T-helper 9 cell (primary cell): ENCODE measurements around the gene MIGA2.
A peak's percentile ranks its signal among the peaks of the same experiment; 100 is the strongest.
"Not testable (repeated sequence)": the region's sequence is repeated elsewhere in the genome, so short reads cannot be mapped to it uniquely, and the experiment has no call there.

ENCODE experiments used
- DNase-seq: peaks from one replicate; pipeline ENCODE4 v3.0.0-alpha.2; 2020

Gene MIGA2

DNA sequence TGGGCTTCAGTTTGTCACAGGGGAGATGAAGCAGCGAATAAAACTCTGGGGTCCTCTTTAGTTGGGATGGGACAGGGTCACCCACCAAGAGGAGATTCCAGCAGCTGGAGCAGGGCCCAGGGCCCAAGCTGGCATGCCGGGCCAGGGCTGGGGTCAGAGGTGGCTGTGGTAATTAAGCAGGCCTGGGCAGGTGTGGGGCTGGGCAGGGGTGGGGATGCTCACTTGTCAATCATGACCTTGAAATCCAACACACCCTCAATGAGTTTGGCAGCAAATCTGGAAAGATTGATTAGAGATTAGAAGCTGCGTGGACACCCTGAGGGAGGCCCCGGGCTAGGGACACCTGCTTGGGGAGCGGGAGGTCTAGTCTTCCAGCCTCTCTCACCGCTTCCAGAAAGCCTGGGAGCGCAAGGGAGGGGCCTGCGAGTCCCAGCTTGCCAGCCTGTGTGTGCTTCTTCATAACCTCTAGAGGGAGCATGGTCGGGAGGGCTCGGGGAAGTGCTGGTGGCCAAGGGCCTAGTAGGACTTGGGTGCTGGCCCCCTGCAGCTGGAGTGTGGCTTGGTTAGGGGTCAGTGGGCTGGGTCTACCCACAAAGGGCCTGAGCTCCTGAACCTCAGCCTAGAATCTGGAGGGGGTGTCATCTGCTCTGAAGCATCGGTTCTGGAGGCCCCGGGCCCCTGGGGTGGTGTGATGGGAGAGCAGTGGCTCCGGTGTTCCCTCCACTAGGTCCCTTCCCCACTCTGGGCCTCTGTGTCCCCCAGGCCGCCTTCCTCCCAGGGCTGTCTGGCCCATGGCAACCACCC is 66.6 kb downstream of the MIGA2 start:
- no peak for DNase-seq

DNA sequence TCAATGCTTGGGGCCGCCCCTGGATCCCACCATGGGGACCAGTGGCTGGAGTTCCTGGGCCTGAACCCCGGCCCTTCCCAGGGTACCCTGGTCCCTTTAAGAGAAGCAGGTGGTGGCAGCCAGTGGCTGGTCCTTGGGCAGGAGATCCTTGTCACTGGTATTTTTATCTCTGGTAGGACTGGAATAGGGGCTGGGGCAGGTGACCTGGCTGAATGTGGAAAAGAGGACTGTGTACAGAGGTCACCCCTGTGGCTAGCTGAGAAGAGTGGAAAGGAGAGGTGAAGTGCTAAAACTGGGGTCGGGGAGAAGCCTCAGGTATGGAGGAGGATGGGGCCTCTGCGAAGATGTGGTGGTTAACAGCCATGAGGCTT is 67.2 kb downstream of the MIGA2 start:
- no peak for DNase-seq

DNA sequence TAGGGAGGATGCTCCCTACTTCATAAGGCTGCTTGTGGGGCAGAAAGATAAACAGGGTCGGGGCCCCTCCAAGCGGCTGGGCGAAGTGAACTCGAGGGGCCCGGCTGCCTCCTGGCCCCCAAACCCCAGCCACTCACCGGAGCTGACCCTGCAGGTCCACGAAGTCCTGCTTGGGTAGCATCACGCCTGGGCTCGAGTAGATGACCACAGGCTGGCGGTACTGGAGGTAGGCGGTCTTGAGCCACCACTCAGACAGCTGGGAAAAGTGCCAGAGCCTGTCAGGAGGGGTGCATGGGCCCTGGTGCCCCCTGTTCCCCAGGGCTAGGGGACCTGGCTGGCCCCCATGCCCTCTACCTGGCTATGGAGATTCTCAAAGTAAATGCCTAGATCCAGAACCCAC is 67.6 kb downstream of the MIGA2 start:
- DNase-seq: no peak

DNA sequence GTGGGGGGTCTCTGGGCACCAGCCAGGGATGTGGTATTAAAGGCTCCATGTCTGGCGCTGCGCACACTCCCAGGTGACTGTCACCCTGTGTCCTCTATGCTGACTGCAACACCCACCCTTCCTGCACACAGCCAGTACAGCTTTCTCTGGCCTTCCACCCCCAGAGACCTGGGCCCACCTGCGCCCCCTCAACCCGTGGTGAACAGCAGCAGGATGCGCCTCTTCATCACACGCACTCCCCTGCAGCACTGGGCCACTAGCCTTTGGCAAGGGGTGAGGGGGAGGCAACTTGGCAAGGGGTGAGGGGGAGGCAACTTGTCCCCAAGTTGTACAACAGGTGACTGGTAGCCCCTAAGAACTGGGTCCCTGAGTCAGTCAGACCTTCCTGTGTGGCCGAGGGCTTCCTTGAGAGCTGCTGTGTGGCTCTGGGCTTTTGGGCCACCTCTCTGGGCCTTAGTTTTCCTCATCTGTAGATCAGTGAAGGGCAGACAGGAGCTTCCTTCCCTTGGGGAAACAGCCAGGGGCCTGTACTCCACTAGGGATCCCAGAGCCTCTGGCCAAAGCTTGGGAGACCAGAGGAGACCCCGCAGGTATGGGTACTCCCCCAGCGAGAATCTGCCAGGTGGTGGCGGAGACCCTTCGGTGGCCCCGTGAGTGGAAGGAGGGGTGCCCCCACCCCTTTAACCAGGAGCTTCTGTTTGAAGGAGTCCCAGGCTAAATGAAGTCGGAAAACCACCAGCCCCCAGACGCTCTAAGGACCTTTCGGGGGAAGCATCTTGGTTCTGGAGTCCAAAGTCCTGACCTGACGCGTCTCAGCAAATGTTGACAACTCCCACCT is 69.7 kb downstream of the MIGA2 start:
- DNase-seq: no peak

DNA sequence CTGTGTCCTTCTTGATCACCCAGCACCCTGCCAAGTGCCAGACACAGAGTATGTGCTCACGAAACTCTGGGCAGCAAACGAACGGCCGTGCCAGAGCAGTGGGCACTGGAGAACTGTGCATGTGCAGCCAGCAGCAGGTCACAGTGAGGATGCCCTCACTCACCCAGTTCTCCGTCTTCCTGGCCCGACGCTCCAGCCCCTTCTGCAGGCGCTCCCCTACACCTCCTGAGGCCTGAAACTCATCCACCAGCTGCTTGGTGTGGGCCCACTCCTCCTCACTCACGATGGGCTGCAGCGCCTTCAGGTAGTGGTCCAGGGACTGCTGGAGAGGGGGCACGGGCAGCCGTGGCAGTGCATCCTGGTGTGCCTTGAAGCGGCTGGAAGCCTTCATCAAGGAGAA is 71.2 kb downstream of the MIGA2 start:
- DNase-seq: no peak

DNA sequence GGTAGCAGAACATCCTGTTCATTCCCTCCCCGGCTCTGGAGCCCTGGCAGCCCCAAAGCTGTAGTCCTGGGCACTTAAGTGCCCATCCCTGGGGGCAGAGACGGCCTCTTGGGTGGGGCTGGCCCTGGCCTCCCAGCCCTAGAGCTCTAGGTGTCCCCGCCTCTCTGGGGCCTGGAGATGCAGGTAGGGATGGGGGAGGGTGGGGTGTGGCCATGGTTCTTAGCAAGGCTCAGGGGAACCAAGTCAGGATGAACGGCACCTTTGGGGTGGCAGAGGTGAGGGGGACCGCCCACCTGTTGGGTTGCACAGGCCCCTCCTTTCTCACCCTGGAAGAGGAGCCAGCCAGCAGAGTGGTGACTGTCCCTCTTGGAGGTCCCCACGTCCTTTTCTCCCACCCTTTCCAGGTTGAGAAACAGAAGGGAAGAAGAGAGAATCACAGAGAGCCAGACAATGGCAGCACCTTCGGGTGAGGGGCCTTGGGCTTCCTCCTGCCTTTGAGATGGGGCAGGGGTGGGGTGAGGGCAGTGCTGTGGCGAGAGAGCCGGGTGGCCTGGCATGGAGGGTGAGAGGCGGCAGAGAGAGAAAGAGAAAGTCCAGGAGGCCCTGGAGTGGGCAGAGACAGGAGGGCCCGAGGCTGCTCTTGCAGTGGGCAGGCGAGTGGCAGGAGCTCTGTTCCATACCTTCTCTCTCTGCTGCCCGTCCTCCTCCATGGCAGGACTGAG is 71.8 kb downstream of the MIGA2 start:
- DNase-seq: no peak

DNA sequence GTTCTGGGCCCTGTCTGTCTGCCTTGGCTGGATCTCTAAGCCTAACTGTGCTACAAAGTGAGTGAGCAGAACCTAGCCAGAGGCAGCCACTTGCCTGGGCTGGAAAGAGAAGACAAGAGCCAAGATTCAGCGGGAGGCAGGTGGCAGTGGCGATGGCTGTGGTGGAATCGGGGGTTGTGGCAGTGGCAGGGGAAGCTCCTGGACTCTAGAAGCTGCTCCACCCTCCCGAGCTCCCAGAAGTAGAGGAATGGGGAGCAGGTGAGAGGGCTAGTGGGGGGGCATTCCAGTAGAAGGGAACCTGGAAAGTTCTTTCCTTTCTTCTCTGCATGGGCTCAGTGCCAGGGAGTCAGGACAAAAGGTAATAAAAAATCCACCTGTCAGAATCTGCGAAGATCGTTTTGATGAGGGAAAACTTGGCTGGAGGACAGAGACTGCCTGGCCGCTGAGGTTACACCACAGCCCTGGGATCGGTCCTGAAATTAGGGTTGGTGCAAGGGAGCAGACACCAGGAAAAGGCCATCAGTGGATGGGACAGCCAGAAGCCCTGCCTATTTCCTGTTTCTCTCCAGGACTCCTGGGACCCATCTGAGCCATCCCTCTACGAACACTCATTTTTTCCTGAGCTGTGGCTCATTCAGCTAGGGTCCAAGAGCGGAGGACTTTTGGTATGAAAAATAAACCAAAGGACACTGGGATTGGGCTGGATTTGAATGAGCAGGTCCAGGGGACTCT is 72.5 kb downstream of the MIGA2 start:
- no peak for DNase-seq

DNA sequence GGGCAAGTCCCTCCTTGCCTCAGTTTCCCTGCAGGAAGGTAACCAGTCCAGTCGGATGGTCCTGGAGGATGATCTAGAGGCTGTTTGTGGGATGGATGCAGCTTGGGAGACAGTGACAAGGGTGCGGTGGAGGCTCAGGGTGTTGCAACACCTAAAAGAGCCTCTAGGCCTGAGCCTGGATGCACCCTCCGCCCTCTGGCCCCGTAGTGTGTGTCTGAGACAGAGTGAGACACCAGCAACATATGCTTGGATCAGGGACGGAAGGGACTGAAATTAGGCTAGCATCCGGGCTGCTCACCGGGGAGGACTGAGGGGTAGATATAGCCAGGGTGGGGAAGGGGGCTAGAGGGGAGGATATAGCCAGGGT is 73.1 kb downstream of the MIGA2 start:
- no peak for DNase-seq

DNA sequence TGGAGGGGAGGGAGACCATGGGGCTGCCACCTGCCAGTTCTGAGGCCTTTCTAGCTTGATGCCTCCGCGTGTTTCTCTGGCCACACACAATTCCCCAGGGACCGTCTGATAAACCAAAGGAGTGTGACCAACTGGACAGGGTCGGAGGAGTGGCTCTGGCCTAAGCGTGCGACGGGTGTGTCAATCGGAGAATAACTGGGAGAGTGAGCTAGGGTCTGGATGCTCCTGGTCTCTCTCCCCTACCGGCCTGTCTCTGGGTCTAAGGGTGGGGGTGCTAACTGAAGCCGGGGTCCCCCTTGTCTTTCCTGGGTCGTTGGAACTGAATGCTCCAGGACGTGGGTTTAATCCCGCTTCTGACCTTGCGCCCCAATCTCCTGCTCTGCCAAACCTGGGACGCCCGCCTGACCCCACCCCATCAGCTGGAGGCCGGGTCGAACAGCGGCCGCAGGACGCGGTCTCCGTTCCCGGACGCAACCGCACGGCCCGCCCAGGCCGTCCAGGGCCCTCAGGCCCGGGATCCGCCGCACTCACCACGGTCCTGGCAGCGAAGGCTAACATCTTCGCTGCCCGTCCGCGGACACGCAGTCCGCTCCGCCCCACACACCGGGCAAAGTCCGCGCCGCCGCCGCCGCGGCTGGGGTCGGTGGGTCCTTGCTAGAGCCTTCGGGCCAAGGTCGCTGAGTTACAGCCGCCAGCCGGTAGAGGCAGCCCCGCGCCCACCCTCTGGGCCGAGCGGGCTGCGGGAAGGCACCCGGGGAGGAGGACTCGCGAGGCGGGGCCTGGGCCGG is 73.7 kb downstream of the MIGA2 start:
- no peak for DNase-seq

DNA sequence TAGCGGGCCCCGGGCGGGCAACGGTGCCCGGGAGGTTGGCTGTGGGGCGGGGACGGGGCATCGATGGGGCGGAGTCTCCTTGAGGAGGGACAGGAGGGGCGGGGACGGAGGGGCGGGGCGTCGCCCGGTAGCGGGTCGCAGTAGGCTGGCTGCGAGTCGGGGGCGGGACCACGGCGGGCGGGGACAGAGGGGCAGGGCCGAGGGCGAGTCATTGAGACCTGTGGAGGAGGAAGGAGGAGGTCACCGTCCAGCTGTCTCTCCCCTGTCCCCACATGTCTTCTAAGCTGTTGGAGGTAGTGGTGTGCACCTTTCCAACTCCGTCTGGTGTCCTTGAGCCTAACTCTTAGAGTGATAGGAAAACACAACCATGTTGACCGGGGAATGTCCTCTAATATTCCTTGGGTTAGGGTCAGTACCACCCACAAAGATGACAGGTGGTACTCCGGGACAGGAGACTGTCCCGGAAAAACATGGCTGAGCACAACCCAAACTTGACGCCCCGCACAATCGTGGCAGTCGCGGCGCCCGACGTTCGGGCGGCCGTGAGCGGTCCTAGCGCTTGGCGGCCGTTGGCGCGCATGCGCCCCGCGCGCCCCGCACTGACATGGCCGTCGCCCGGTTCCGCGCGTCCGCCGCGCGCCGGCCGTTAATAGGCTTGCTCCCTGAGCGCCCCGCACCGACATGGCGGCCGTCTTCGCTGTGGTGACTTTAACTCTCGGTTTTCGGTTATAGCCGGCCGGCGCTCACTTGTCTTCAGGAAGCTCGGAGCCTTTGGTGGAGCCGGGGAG is 74.5 kb downstream of the MIGA2 start, which contains the start of the genes CRAT and PTPA:
Gene CRAT (minus strand): TSS at position 54 of the 788 bp plus-strand sequence. CDS start 284 bp downstream, outside the sequence.
Gene PTPA (plus strand): TSS at position 676 of the 788 bp plus-strand sequence. CDS start 186 bp downstream, outside the sequence.
- DNase-seq: peak; percentile 97

DNA sequence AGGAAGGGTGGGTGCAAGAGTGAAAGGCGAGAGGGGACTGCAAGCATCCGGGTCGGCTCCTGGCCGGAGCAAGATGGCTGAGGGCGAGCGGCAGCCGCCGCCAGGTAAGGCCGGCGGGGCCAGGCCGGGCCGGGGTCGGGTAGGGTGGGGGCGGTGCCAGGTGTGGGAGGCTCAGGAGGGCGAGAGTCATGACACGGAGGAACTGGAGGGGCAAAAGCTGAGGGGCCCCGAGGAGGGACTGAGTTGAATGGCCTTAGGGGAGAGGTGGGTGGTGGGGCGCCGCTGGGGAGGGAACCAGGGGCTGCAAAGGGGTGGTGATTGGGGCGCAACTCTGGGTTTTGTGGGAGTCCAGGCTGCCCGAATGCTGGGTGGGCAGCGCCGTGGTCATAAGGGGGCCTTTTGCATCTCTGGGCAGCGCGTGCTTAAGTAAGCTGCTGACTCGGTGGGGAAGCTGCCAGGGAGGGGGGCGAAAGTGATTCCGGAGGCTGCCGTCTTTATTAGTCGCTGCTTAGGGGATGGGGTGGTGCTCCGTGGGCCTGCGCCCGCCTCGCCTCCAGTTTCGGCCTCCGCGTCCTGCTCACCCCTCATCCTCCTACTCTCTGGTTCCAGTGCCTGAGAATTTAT is 75.2 kb downstream of the MIGA2 start:
- DNase-seq: no peak

DNA sequence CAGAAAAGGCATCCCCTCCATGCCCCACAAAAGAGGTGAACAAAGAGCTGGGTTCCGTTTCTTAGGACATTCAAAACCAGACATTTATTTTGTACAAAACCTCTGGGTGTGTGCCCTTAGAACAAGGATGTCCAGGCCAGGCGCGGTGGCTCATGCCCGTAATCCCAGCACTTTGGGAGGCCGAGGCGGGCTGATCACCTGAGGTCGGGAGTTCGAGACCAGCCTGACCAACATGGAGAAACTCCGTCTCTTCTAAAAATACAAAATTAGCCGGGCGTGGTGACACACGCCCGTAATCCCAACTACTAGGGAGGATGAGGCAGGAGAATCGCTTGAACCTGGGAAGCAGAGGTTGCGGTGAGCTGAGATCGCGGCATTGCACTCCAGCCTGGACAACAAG is 76.1 kb downstream of the MIGA2 start:
- DNase-seq: not testable (repeated sequence)

DNA sequence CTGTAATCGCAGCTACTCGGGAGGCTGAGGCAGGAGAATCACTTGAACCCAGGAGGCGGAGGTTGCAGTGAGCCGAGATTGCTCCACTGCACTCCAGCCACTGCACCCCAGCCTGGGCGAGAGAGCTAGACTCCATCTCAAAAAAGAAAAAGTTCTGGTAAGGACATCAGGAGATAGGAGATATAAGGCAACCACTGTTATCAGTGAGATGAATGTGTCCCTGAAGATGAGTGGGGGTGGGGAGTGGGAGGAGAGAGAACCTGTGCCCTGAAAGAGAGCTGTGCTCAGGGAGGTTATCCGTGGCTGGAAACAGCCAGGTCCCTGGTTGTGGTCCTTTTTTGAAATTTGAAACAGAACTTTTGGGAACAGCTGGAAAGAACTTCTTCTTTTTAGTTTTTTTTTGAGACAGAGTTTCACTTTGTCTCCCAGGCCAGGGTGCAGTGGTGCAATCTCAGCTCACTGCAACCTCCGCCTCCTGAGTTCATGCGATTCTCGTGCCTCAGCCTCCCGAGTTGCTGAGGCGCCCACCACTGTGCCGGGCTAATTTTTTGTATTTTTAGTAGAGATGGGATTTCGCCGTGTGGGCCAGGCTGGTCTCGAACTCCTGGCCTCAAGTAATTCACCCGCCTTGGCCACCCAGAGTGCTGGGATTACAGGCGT is 77.3 kb downstream of the MIGA2 start:
- no peak for DNase-seq

DNA sequence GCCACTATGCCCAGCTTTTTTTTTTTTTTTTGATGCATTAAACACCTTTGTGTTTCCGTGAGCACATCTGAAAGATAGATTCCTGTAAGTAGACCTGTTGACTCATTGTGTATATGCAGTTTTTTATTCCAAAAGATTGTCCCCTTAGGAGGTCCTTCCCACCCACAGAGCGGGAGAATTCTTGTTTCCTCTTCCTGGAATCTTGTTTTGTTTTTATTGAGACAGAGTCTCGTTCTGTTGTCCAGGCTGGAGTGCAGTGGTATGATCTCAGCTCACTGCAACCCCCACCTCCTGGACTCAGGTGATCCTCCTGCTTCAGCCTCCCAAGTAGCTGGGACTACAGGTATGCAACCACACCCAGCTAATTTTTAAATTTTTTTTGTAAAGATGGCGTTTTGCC is 82.4 kb downstream of the MIGA2 start:
- DNase-seq: no peak

DNA sequence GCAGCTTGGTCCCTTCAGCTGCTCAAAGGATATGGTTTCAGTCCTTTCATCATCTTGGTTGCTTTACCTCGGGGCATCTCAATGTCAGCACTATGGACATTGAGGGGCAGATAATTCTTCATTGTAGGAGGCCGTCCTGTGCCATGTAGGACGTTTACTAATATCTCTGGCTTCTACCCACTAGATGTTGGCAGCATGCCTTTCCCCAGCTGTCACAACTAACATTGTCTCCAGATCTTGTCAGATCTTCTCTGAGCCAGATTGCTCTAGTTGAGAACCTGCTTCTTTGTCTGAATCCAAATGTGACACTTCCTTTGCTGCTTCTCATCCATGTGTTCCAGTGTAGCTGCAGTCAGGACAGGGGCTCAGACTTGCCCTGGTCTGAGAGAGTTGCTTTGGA is 85.1 kb downstream of the MIGA2 start:
- no peak for DNase-seq
